NT2/D1 (cell line): ENCODE results near the gene METTL27.

Source experiments
- SUZ12 ChIP-seq: IDR thresholded peaks from 2 replicates; pipeline ENCODE4 v1.6.1; 2011; ENCODE audit not compliant: insufficient read length, insufficient read depth; ENCODE audit errors: extremely low read depth
- YY1 ChIP-seq: IDR thresholded peaks from 2 replicates; pipeline ENCODE4 v1.6.1; 2011; ENCODE audit not compliant: insufficient read length, insufficient read depth
- ZNF274 ChIP-seq: IDR thresholded peaks from 2 replicates; pipeline ENCODE4 v1.6.1; 2011; ENCODE audit warnings: mild to moderate bottlenecking, low read depth, low read length

DNA sequence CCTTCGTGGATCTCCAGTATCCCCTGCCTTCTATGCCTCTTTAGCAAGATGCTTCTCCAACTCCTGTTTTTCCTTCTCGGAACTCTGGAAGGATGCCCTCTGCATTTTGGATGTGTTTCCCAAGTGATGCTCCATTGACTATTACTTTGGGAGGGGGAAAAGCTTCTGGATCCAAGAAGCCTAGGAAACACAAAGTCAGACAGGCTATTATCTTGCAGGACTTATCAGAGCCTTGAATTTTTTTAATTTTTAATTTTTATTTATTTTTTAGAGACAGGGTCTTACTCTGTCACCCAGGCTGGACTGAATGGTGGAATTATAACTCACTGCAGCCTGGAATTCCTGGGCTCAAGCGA, 39.7 kb upstream of the METTL27 start:
- TF ChIP-seq SUZ12 (no peak), ZNF274 (no peak), YY1 (no peak)
